Measurements from ENCODE around the gene BMP6.
"Not testable (repeated sequence)": the region's sequence is repeated elsewhere in the genome, so short reads cannot be mapped to it uniquely, and the experiment has no call there.

Gene BMP6

GRCh38 chr6:7798751-7799150 lies 72.9 kb downstream of the BMP6 start:
- Histone ChIP-seq H3K4me3 (no peak overlapping the region), H3K9me3 (no peaks in the 10 kb centered on the region), H3K27me3 (ENCODE audit: low read depth) (no peaks in the 10 kb centered on the region), H3K36me3 (replicated peaks) (no peaks in the 10 kb centered on the region), H3K4me1 (no peaks in the 10 kb centered on the region)
- in situ Hi-C loops (cut with MboI; ENCODE audit: low sequenced_read_pairs): no loop called here
- DNase-seq (ENCODE audit: low spot score in 2 of 2): no peak

GRCh38 chr6:7802662-7803061 lies 76.8 kb downstream of the BMP6 start:
- Histone ChIP-seq H3K36me3 (replicated peaks) (no peaks in the 10 kb centered on the region), H3K4me1 (no peaks in the 10 kb centered on the region), H3K9me3 (no peaks in the 10 kb centered on the region), H3K4me3 (no peak overlapping the region), H3K27me3 (ENCODE audit: low read depth) (peaks cover 6% of the 10 kb centered on the region; the same call in 1 of the 2 replicates)
- DNase-seq (ENCODE audit: low spot score in 2 of 2): no peak
- in situ Hi-C loops (cut with MboI; ENCODE audit: low sequenced_read_pairs): no loop called here

GRCh38 chr6:7803214-7803613 lies 77.3 kb downstream of the BMP6 start:
- peaks cover 6% of the 10 kb centered on the region; the same call in 1 of the 2 replicates for H3K27me3 ChIP-seq (ENCODE audit: low read depth)
- H3K36me3 ChIP-seq (replicated peaks): no peaks in the 10 kb centered on the region
- H3K4me3 ChIP-seq: no peak overlapping the region
- H3K9me3 ChIP-seq: no peaks in the 10 kb centered on the region
- H3K4me1 ChIP-seq: no peaks in the 10 kb centered on the region
- DNase-seq (ENCODE audit: low spot score in 2 of 2): no peak
- in situ Hi-C loops (cut with MboI; ENCODE audit: low sequenced_read_pairs): no loop called here

GRCh38 chr6:7805078-7805849 lies 79.4 kb downstream of the BMP6 start:
- no peaks in the 10 kb centered on the region for H3K4me1 ChIP-seq
- H3K36me3 ChIP-seq (replicated peaks): no peaks in the 10 kb centered on the region
- no peaks in the 10 kb centered on the region for H3K9me3 ChIP-seq
- H3K27me3 ChIP-seq (ENCODE audit: low read depth): peaks cover 6% of the 10 kb centered on the region; the same call in 1 of the 2 replicates
- in situ Hi-C loops (cut with MboI; ENCODE audit: low sequenced_read_pairs): no loop called here
- DNase-seq (ENCODE audit: low spot score in 2 of 2): no peak
- H3K4me3 ChIP-seq: no peak overlapping the region

- H3K36me3 ChIP-seq (replicated peaks): no peaks in the 10 kb centered on the region
- H3K9me3 ChIP-seq: no peaks in the 10 kb centered on the region
- no peak for DNase-seq (ENCODE audit: low spot score in 2 of 2)
- H3K27me3 ChIP-seq (ENCODE audit: low read depth): peaks cover 6% of the 10 kb centered on the region; the same call in 1 of the 2 replicates
- H3K4me1 ChIP-seq: no peaks in the 10 kb centered on the region
- in situ Hi-C loops (cut with MboI; ENCODE audit: low sequenced_read_pairs): no loop called here
- H3K4me3 ChIP-seq: no peak overlapping the region
Observed at GRCh38 chr6:7805850-7806214, 79.9 kb downstream of the BMP6 start.

- Histone ChIP-seq H3K4me1 (no peaks in the 10 kb centered on the region), H3K4me3 (no peak overlapping the region), H3K36me3 (replicated peaks) (no peaks in the 10 kb centered on the region), H3K9me3 (no peaks in the 10 kb centered on the region), H3K27me3 (ENCODE audit: low read depth) (peaks cover 6% of the 10 kb centered on the region; the same call in 1 of the 2 replicates)
- in situ Hi-C loops (cut with MboI; ENCODE audit: low sequenced_read_pairs): no loop called here
- DNase-seq (ENCODE audit: low spot score in 2 of 2): no peak
Observed at GRCh38 chr6:7806711-7807110, 80.8 kb downstream of the BMP6 start.

- peaks cover 8% of the 10 kb centered on the region; the same call in 1 of the 2 replicates for H3K27me3 ChIP-seq (ENCODE audit: low read depth)
- no peaks in the 10 kb centered on the region for H3K9me3 ChIP-seq
- H3K4me1 ChIP-seq: no peaks in the 10 kb centered on the region
- H3K4me3 ChIP-seq: no peak overlapping the region
- in situ Hi-C loops (cut with MboI; ENCODE audit: low sequenced_read_pairs): no loop called here
- no peak for DNase-seq (ENCODE audit: low spot score in 2 of 2)
- no peaks in the 10 kb centered on the region for H3K36me3 ChIP-seq (replicated peaks)
Observed at GRCh38 chr6:7809346-7809745, 83.4 kb downstream of the BMP6 start.

- H3K4me3 ChIP-seq: no peak overlapping the region
- no peaks in the 10 kb centered on the region for H3K36me3 ChIP-seq (replicated peaks)
- peaks cover 3% of the 10 kb centered on the region; the same call in 1 of the 2 replicates for H3K27me3 ChIP-seq (ENCODE audit: low read depth)
- DNase-seq (ENCODE audit: low spot score in 2 of 2): no peak
- in situ Hi-C loops (cut with MboI; ENCODE audit: low sequenced_read_pairs): no loop called here
- no peaks in the 10 kb centered on the region for H3K4me1 ChIP-seq
- H3K9me3 ChIP-seq: no peaks in the 10 kb centered on the region
Observed at GRCh38 chr6:7811441-7811840, 85.5 kb downstream of the BMP6 start.

GRCh38 chr6:7812623-7813022 lies 86.7 kb downstream of the BMP6 start:
- no peak for DNase-seq (ENCODE audit: low spot score in 2 of 2)

GRCh38 chr6:7813193-7813592 lies 87.3 kb downstream of the BMP6 start:
- Histone ChIP-seq H3K36me3 (replicated peaks) (no peaks in the 10 kb centered on the region), H3K4me1 (no peaks in the 10 kb centered on the region), H3K27me3 (ENCODE audit: low read depth) (peaks cover 6% of the 10 kb centered on the region), H3K4me3 (no peak overlapping the region), H3K9me3 (no peaks in the 10 kb centered on the region)
- in situ Hi-C loops (cut with MboI; ENCODE audit: low sequenced_read_pairs): no loop called here
- DNase-seq (ENCODE audit: low spot score in 2 of 2): no peak

More at GRCh38 chr6:7812623-7813022, 86.7 kb downstream of the BMP6 start:
- H3K4me1 ChIP-seq: no peaks in the 10 kb centered on the region
- no peaks in the 10 kb centered on the region for H3K36me3 ChIP-seq (replicated peaks)
- in situ Hi-C loops (cut with MboI; ENCODE audit: low sequenced_read_pairs): no loop called here
- no peaks in the 10 kb centered on the region for H3K9me3 ChIP-seq
- no peak overlapping the region for H3K4me3 ChIP-seq
- peaks cover 3% of the 10 kb centered on the region; the same call in 1 of the 2 replicates for H3K27me3 ChIP-seq (ENCODE audit: low read depth)

- Histone ChIP-seq H3K27me3 (ENCODE audit: low read depth) (peaks cover 7% of the 10 kb centered on the region), H3K4me3 (no peak overlapping the region), H3K9me3 (no peaks in the 10 kb centered on the region), H3K4me1 (no peaks in the 10 kb centered on the region), H3K36me3 (replicated peaks) (no peaks in the 10 kb centered on the region)
- DNase-seq (ENCODE audit: low spot score in 2 of 2): no peak
- in situ Hi-C loops (cut with MboI; ENCODE audit: low sequenced_read_pairs): no loop called here
Observed at GRCh38 chr6:7813704-7814103, 87.8 kb downstream of the BMP6 start.

GRCh38 chr6:7815716-7816115 lies 89.8 kb downstream of the BMP6 start:
- Histone ChIP-seq H3K4me3 (no peak overlapping the region), H3K36me3 (replicated peaks) (no peaks in the 10 kb centered on the region), H3K9me3 (no peaks in the 10 kb centered on the region), H3K27me3 (ENCODE audit: low read depth) (peaks cover 7% of the 10 kb centered on the region), H3K4me1 (no peaks in the 10 kb centered on the region)
- in situ Hi-C loops (cut with MboI; ENCODE audit: low sequenced_read_pairs): no loop called here
- DNase-seq (ENCODE audit: low spot score in 2 of 2): no peak

- in situ Hi-C loops (cut with MboI; ENCODE audit: low sequenced_read_pairs): not testable (repeated sequence)
Observed at GRCh38 chr6:7817184-7817583, 91.3 kb downstream of the BMP6 start.

GRCh38 chr6:7818257-7819214 lies 92.6 kb downstream of the BMP6 start:
- Histone ChIP-seq H3K36me3 (replicated peaks) (no peaks in the 10 kb centered on the region), H3K4me3 (no peak overlapping the region), H3K4me1 (no peaks in the 10 kb centered on the region), H3K27me3 (ENCODE audit: low read depth) (peaks cover 7% of the 10 kb centered on the region), H3K9me3 (no peaks in the 10 kb centered on the region)
- DNase-seq (ENCODE audit: low spot score in 2 of 2): no peak
- in situ Hi-C loops (cut with MboI; ENCODE audit: low sequenced_read_pairs): no loop called here

More at GRCh38 chr6:7817184-7817583, 91.3 kb downstream of the BMP6 start:
- H3K27me3 ChIP-seq (ENCODE audit: low read depth); H3K4me1 ChIP-seq; H3K9me3 ChIP-seq; H3K36me3 ChIP-seq (replicated peaks); H3K4me3 ChIP-seq; DNase-seq (ENCODE audit: low spot score in 2 of 2): not testable (repeated sequence)

Measured in HAP-1 (cell line).